HG03457 (cell line): ENCODE measurements around the gene RSPH3.
A peak's percentile ranks its signal among the peaks of the same experiment; 100 is the strongest.
"Not testable (repeated sequence)": the region's sequence is repeated elsewhere in the genome, so short reads cannot be mapped to it uniquely, and the experiment has no call there.

ENCODE experiments used
- ATAC-seq: cut with Tn5 transposase; IDR thresholded peaks from one replicate; pipeline ENCODE4 v1.9.1; 2021; ENCODE audit warnings: moderate number of reproducible peaks; ENCODE audit not compliant: unreplicated experiment

Gene RSPH3

DNA sequence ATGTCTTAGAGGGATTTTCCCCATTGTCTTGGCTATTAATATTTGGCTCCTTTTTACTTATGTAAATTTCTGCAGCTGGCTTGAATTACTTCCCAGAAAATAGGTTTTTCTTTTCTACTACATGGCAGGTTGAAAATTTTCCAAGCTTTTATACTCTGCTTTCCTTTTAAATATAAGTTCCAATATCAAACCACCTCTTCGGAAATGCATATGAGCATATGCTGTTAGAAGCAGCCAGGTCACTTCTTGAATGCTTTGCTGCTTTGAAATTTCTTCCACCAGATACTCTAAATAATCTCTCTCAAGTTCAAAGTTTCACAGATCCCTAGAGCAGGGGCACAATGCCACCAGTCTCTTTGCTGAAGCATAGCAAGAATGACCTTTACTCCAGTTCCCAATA, 25.2 kb upstream of the RSPH3 start:
- ATAC-seq: not testable (repeated sequence)

DNA sequence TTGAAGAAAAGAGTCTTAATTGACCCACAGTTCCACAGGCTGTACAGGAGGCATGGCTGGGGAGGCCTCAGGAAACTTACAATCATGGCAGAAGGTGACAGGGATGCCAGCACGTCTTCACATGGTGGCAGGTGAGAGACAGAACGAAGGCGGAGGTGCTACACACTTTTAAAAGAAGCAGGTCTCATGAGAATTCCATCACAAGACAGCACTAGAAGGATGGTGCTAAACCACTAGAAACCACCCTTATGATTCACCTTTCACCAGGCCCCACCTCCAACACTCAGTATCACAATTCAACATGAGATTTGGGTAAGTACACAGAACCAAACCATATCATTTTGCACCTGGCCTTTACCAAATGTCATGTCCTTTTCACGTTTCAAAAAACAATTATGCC, 23.9 kb upstream of the RSPH3 start:
- ATAC-seq: no peak

DNA sequence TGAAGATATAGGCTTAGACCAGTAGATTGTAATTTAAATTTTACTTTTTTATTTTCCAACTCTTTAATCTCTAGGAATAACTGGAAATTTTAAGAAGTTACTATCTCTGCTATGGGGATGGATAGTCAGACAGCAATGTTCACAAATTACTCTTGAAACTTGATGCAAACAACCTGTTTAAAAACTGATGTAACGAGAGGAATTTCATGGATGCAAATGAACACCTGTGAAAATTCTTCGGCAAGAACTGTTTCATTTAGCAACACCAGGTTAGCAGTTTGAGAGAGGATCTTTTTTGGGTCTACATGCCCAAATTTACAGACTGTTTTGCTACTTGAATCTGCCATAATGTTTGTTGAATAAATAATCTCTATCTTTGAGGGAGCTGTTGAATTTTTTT, 20.0 kb upstream of the RSPH3 start:
- ATAC-seq: no peak

DNA sequence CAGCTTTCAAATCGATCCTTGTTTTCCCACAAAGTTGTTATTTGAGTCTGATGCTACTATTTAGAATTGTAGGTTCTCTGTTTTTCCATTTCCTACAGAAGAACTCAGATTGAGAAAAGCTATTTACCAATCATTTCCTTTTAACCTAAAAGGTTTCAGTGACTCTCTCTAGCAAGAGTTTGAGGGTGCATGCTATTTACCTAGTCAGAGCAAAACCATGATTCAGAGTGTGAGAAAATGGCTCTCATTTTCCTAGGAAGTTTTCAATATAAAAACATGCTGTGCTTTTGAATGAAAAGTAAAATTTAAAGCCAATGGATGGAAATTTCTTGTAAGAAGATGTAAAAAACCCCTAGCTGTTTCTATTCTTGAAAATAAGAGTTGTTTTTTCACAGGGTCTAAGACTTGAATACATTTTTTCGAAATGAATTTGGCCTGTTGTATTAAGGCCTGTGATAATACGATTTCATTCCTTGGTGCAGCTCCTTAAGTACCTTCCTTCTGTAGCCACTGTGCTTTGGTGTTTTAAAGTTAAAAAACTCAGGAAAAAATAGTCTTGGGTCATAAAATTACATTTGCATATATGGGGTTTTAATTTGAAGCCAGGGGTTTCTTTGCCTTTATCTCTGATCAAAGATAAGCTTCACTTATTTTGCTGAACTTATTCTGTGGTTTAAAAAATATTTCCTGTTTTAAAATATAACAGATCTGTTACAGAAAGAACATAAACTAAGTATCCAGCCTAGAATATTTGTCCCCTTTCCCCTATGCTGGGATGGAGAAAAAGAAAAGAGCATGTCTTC, 18.0 kb upstream of the RSPH3 start:
- ATAC-seq: no peak

DNA sequence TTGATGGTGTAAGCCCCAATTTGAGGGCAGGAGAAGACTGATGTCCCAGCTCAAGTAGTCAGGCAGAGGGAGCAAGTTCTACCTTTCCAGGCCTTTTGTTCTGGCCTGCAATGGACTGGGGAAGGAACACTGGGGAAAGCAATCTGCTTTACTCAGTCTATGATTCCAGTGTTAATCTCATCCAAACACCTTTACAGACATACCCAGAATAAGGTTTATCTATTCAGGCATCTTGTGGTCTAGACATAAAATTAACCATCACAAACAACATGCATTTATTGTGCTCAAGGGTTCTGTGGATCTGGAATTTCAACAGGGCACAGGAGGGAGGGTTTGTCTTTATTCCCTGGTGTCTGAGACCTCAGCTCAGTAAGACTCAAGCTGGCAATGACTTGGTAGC, 14.4 kb upstream of the RSPH3 start:
- no peak for ATAC-seq

DNA sequence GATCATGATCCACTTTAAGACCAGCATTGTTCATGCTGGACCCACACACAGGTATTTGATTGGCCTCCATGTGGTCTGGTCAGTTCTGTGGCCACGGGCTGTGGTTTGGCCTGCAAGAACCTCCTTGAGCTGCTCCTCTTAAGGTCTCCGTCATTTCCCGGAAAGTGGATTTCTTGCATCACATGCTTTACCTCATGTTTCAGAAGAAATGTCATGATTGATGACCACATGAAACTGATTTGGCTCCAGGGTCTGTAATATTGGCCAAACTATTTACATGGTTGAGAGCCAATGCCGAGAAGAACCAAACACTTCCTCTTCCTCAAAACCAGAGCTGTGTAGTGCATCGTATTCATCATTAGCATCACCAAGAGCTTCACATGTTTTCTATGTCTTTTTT, 13.2 kb upstream of the RSPH3 start:
- ATAC-seq: no peak

DNA sequence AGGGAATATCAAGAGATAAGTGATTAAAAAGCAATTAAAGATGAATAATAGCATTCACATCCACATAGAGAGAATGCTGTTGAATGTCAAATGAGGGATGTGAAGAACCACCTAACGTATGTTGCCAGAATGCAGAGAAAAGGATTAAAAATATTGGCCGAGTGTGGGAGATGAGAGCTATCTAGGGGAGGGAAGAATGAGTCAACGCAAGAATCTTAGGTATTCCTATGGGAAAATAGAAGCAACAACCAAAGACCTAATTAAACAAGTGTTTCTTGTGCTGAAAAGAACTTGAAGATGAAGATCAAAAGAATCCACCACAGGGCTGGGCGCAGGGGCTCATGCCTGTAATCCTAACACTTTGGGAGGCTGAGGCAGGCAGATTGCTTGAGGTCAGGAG, 12.2 kb upstream of the RSPH3 start:
- ATAC-seq: no peak

DNA sequence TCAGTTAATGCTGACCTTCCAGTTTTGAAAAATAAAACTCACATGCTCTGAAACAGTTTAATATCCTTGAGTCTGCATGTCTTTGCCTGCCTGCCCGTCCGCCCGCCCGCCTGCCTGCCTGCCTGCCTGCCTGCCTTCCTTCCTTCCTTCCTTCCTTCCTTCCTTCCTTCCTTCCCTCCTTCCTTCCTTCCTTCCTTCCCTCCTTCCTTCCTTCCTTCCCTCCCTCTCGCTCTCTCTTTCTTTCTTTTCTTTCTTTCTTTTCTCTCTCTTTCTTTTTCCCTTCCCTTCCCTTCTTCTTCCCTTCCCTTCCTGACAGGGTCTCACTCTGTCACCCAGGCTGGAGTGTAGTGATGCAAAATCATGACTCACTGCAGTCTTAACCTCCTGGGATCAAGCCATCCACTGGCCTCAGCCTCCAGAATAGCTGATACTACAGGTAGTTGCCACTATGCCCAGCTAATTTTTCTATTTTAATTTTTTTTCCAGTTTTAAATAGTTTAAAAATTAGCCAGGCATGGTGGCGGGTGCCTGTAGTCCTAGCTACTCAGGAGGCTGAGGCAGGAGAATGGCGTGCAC, 10.1 kb upstream of the RSPH3 start:
- not testable (repeated sequence) for ATAC-seq

DNA sequence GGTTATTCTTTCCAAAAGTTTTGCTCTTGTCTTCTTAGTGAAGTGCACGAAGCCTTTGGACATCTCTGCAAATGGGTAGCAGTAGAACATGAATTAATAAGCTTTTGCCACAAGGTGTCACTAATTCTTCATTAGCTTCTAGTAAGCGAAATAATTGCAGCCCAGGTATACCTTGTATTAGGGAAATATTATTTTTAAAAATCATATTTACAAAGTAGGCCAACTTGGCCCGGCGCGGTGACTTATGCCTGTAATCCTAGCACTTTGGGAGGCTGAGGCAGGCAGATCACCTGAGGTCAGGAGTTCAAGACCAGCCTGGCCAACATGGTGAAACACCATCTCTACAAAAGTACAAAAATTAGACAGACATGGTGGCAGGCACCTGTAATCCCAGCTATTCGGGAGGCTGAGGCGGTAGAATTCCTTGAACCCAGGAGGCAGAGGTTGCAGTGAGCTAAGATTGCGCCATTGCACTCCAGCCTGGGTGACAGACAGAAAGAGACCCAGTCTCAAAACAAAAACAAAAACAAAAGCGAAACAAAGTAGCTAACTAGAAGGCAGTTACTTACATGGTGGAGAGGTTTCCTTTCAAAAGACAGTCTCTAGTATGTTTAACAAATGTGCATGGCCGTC, 8.8 kb upstream of the RSPH3 start:
- no peak for ATAC-seq

DNA sequence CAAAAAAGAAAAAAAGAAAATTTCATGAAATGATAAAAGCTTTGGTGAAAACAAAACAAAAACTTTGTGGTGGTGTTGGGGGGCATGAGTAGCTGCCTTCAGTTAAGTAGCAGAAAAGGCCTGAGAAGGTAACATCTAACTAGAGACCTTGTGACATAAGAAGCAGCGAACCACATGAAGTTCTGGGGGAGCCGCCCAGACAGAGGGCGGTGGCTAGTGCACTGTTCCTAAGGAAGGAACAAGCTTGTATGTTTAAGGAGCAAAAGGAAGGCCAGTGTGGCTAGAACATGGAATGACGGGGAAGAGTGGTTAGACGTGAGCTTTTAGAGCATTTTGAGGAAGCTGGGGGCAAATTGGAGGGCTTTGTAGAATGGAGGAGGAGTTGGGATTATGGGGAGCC, 7.5 kb upstream of the RSPH3 start:
- ATAC-seq: no peak

DNA sequence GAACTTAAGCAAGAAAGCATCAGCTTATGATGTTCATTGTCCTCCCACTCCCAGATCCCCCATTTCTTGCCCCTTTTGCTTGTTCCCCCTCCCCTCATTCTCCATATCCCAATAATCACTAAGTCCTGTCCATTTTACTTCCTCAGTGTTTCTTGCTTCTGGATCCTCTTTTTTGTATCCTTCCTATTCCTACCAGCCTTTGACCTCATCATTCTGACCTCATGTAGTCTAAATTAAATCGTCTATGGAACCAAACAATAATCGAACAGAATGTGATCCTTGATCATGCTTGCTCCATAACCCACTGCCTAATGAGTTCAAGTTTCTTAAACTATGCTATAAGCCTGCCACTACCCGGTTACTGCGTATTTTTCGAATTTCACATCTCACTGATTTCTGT, 5.4 kb upstream of the RSPH3 start:
- no peak for ATAC-seq

DNA sequence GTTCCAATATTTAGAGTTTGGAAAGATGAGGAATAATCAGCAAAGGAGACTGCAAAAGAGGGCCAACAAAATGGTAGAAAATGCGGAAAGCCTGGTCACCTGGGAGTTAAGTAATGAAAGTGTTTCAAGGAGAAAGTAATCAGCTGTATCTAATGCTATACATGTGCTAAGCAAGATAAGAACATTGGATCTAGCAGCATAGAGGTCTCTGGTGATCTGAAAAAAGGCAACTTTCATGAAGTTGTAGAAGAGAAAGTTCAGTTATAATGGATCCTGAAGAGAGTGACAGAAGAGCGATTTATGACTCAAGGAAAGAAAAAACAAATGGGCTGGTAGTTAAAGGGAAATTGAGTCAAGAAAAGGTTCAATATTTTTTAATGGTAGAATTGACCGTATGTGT, 4.6 kb upstream of the RSPH3 start:
- no peak for ATAC-seq

DNA sequence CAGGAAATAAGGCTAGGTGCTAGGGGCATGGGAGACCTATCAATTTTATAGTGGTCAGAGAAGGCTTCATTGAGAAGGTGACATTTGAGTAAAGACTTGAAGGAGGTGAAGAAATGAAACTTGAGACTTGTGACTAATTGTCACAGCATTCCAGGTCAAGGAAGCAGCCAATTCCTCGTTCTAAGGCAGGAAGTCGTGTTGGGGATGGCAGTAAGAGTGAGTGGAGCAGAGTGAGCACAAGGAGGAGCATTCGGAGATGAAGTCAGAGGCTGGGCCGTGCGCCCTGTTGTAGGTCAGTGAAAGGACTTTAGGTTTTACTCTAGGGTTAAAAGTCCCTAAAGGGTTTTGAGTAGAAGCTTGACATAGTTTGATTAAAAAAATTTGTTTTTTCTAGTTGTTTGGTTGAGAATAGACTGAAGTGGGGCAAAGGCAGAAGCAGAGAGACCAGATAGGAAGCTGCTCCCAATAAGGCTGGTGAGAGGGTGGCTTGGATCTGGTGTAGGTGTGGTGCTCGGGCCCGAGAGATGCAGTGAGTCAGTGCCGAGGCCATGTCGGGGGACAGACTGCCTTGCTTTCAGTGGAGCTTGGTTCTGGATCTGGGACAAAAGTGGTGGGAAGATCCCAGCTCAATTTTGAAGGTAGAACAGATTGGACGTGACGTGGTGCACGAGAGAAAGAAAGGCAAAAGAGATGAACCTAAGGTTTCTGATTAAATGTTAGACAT, 2.6 kb upstream of the RSPH3 start:
- ATAC-seq: no peak

DNA sequence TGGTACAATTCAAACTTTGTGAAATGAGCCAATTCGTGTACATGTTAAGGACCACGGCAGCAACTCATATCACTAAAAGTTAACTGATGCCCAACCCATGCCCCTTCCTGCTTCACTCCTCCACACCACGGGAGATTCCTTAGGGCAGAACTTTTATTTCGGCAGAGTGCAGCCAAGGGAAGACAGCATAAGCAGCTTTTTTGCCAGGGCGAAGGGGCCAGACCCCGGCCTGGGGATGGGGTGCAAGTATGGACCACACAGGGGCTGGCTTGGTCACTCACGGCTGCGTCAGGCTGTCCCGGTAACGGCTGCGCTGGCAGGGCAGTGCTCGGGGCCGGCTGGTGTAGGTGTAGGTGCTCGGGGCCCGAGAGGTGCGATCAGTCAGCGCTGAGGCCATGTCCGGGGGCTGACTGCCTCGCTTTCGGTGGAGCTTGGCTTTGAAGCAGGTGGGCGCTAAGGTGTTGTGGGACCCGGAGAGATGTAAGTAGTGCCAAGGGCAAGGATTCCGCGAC, 792 bp downstream of the RSPH3 start:
- ATAC-seq: peak; percentile 26

DNA sequence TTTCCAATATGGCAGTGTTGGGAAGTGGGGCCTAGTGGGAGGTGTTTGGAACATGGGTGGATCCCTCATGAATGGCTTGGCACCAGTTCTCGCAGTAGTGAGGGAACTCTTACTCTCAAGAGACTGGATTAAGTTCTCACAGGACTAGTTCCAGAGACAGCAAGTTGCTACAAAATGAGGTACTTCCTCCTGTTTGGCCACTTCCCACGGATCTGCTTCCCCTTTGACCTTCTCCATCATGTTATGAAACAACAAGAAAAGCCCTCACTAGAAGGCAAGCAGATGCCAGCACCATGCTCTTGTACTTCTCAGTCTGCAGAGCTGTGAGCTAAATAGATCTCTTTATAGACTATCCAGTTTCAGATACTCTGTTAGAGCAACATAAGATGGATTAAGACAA, 3.1 kb downstream of the RSPH3 start:
- no peak for ATAC-seq

DNA sequence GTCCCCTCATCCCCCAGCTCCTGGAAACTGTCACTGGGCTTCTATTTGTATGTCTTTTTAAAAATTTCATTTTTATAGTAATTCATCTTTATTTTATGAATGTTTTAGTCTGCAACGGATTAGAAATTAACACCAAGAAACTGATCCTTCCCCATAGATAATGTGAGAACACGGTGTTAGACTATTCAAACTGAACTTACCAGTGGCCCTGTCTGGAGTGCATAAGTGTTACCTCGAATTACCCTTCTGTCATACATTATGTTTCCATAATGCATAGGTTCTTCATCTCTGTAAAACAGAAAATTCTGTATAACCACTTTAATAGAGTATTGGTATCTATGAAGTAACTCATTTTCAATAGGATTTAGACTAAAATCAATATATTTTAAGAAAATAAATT, 6.4 kb downstream of the RSPH3 start:
- ATAC-seq: no peak

DNA sequence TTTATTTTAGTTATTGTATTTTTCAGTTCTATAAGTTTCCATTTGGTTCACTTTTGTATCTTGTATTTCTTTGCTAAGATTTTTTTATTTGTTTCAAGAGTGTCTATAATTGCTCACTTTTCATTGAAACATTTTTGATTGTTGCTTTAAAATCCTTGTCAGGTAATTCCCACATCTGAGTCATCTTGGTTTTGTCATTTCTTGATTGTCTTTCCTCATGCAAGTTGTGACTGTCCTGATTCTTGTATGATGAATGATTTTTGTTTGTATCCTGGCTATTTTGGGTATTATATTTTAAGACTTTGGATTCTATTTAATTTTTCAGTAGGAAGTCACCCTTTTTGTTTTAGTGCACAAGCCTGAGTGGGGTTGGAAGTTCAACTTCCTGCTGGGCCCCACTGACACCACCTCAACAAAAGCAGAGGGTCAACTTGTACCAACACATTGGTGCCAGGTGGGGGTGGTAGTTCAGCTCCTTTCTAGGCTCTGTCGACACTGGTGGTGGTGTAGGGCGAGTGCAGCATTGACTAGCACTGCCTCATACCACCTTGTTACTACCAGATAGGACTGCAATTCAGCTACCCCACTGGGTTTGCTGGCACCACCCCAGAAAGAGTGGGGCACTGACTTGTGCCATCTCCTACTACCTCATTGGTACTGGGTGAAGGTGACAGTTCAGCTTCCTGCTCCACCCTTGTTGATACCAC, 8.8 kb downstream of the RSPH3 start:
- ATAC-seq: no peak

DNA sequence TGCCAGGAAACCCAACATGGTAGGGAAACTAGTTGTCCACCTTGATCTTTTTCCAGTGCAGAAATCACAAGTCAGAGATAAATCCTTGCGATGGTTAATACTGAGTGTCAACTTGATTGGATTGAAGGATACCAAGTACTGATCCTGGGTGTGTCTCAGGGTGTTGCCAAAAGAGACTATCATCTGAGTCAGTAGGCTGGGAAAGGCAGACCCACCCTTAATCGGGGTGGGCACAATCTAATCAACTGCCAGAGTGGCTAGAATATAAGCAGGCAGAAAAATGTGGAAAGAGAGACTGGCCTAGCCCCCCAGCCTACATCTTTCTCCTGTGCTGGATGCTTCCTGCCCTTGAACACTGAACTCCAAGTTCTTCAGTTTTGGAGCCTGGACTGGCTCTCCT, 10.3 kb downstream of the RSPH3 start:
- not testable (repeated sequence) for ATAC-seq

DNA sequence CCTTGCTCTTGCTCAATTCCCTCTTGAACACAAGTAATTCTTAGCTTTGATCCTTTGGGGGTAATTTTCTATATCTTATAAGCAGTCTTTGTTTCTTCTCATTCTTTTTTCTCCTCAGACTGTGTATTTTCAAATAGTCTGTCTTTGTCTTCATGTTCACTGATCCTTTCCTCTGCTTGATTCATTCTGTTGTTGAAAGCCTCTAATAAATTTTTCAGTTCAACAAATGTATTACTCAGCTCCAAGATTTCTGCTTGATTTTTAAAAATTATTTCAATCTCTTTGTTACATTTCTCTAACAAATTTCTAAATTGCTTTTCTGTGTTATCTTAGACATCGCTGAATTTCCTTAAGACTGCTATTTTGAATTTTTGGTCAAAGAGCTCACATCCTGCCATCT, 11.5 kb downstream of the RSPH3 start:
- ATAC-seq: no peak

DNA sequence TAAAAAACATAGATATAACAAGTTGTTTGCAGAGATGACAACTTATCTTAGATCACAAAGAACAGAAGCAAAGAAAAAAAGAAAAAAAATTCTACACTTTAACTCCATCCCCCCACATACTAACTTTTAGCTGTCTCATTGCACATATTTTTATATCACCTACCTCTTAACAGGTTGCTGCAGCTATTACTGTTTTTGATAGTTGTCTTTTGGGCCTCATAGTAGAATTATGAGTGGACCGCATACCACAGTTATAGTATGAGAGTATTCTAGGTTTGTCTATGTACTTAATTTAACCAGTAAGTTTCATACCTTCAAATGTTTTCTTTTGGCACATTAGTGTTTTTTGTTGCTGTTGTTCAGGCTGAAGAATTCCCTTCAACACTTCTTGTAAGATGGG, 12.3 kb downstream of the RSPH3 start:
- ATAC-seq: no peak

DNA sequence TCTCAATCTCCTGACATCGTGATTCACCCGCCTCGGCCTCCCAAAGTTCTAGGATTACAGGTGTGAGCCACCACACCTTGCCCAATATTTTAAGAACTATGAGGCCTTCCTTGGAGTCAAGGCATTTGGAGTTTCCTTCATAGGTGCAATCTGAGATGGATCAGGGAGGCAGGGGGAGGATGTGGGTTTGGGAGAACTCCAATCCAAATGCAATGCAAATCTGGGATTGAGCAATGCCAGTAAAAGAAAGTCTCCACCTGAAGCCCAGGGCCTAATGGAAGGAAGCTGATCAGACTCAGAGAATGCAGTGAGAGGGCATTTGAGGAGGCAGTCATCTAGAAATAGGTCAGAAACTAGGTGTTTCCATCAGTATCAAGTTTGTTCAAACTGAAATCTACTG, 21.2 kb downstream of the RSPH3 start:
- ATAC-seq: no peak
